DND-41 (cell line): ENCODE data around the gene COX7B2.

Experiments
- EZH2 ChIP-seq: IDR thresholded peaks from 3 replicates; pipeline ENCODE4 v1.6.1; 2012; ENCODE audit warnings: borderline replicate concordance, low read depth, mild to moderate bottlenecking, moderate library complexity, low read length, inconsistent platforms; ENCODE audit not compliant: severe bottlenecking
- TF ChIP-seq, protein P1 (sequence below): IDR thresholded peaks from 2 replicates; pipeline ENCODE4 v1.5.1; 2012; ENCODE audit warnings: borderline replicate concordance, low read length, moderate library complexity, mild to moderate bottlenecking; ENCODE audit not compliant: poor library complexity, severe bottlenecking; ENCODE audit errors: extremely low read depth

DNA sequence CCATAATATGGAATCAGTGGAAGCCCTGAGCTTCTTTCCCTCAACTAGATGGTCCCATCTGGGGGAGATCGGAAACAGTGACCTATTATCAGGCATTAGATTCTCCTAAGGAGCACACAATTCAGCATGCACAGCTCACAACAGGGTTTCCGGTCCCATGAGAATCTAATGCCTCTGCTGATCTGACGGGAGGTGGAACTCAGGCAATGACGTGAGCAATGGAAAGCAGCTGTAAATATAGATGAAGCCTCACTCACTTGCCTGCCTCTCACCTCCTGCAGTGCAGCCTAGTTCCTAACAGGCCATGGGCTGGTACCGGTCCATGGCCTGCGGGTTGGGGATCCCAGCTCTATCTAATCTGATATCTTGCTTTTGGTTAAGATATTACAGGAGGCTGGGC lies 88.9 kb downstream of the COX7B2 start:
- TF ChIP-seq, protein P1, sequence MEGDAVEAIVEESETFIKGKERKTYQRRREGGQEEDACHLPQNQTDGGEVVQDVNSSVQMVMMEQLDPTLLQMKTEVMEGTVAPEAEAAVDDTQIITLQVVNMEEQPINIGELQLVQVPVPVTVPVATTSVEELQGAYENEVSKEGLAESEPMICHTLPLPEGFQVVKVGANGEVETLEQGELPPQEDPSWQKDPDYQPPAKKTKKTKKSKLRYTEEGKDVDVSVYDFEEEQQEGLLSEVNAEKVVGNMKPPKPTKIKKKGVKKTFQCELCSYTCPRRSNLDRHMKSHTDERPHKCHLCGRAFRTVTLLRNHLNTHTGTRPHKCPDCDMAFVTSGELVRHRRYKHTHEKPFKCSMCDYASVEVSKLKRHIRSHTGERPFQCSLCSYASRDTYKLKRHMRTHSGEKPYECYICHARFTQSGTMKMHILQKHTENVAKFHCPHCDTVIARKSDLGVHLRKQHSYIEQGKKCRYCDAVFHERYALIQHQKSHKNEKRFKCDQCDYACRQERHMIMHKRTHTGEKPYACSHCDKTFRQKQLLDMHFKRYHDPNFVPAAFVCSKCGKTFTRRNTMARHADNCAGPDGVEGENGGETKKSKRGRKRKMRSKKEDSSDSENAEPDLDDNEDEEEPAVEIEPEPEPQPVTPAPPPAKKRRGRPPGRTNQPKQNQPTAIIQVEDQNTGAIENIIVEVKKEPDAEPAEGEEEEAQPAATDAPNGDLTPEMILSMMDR: no peak
- TF ChIP-seq EZH2: no peak
